GM20431 (cell line): ENCODE measurements around the gene DLGAP1.
"Not testable (repeated sequence)": the region's sequence is repeated elsewhere in the genome, so short reads cannot be mapped to it uniquely, and the experiment has no call there.

ENCODE experiments used
- in situ Hi-C: fragments of 300-500 bp; cut with MseI, MboI; formaldehyde crosslinking; loops from one replicate; pipeline ENCODE4 v1.15.0; 2020; ENCODE audit warnings: low sequenced_read_pairs; ENCODE audit not compliant: unreplicated experiment

DLGAP1 gene

DNA sequence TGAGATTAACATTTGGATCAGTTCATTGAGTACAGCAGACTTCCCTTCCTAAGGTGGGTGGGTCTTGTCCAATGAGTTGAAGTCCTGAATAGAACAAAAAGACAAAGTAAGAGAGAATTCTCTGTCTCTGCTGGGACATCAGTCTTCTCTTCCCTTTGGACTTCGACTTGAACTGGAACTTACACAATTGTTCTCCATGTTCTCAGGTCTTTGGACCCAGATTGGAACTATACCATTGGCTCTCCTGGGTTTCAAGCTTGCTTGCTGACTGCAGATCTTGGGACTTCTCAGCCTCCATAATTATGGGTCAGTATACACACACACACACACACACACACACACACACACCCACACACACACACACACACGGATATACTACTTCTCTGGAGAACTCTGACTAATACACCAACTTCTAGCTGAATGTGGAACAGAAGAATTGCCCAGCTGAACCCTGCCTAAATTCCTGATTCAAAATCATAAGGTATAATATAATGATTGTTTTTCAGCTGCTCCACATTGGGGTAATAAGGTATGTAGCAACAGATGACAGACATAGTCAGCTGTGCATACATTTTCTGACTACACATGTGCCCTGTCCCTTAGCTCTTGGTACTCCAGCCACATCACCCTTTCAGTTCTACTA, 791.1 kb downstream of the DLGAP1 start:
- in situ Hi-C loops, result no loop called here

GRCh38 chr18:3661989-3662388, 793.1 kb downstream of the DLGAP1 start:
- in situ Hi-C loops, result no loop called here

DNA sequence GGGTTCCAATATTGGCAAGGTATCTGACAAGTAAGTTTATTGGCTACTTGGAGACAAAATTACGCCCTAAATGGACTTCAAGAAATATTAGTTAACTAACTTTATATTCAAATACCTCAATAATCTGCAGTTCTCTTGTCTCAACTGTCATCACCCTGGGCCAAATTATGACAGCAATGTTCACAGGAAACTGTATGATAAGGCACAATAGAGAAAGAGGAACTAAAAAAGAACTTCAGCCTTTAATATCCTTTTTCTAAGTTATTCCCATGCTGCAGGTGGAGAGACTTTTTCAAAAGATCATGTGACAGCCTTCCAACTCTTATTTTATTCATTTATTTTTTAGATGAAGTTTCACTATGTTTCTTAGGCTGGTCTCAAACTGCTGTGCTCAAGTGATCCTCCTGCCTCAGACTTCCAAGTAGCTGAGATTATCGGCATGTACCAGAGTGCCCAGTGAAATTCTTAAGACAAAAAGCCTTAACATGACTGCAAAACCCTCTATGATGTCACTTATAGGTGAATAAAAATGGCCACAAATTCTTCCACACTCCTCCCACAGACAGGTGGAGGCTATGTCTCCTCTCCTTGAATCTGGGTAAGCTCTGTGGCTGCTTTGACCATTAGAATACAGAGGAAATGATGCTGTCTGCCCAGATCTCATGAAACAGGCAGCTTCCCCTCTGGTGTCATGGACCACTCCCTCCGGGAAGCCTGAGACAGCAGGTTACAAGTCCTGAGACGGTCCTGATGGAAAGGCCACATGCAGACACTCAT, 794.2 kb downstream of the DLGAP1 start:
- in situ Hi-C loops, result no loop called here

DNA sequence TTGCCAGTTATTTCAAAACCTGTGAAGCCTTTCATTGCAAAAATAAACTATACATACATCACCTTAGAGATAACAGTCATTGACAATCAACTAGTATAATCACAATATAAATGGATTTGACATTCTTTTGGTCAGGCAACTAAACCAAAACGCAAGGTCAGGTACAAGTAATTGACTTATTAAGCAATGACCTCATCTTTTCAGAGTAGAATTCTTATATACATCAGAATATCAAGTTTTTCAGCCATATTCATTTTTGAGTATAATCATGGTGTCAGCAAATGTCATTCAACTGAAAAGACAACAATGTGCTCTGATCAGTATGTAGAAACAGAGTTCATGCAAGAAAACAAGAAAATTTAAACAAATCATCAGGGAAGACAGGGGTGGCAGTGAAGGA, 796.6 kb downstream of the DLGAP1 start:
- in situ Hi-C loops, result no loop called here

GRCh38 chr18:3655254-3656050, 799.7 kb downstream of the DLGAP1 start:
- in situ Hi-C loops, result no loop called here

DNA sequence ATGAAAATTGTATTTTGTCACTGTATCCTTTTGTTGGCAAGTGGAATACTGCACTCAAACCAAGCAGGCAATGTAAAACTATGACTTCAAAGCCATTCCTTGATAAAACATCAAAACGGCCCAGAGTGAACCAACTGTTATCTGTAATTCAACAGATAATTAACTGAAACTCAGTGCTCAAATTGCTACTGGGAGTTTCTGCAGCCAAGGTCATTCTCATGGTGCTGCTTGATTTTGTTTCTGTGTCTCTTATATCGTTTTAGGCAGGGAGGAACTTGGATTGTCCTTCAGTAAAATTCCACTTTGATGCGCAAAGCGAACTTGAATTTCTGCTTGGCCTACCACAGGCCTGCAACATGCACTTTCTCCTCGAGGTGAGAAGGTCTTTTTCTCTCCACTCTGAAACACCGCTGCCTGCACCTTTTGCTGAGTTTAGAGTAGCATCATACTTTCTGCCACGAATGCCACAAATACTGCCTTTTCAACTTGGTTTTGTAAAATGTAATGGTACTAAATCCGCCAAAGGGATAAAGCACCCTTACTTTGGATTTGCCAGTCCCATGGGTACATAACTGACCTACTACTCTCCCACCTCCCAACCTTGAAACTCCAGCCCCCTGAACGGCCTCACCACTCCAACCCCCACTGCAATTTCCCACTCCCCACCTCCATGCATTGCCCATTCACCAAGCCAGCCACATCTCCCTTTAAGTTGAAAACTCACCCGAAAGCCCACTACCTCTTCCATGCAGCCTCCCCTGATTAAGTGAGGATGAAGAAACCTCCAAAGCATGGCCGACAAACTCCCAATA, 800.5 kb downstream of the DLGAP1 start:
- in situ Hi-C loops, result no loop called here

- in situ Hi-C loops, result no loop called here
Observed at GRCh38 chr18:3653851-3654441, 801.2 kb downstream of the DLGAP1 start.

- in situ Hi-C loops, result no loop called here
Observed at GRCh38 chr18:3653263-3653850, 801.8 kb downstream of the DLGAP1 start.

- in situ Hi-C loops, result no loop called here
Observed at GRCh38 chr18:3652380-3653262, 802.5 kb downstream of the DLGAP1 start.

- in situ Hi-C loops, result no loop called here
Observed at GRCh38 chr18:3651266-3651665, 803.8 kb downstream of the DLGAP1 start.

DNA sequence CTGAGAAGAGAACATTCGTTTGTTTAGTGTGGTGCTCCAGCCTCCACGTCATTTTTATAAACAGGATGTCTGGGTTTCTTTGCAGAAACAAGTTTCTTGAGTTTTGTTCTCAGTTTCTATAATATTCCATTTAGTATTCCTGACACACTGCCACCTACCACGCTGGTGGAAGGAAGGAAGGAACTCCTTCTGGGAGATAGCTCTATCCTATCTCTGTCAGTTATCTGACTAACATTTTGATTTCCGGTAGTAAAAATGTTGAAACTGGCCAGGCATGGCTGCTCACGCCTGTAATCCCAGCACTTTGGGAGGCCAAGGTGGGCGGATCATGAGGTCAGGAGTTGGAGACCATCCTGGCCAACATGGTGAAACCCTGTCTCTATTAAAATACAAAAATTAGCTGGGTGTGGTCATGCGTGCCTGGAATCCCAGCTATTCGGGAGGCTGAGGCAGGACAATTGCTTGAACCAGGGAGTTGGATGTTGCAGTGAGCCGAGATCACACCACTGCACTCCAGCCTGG, 804.5 kb downstream of the DLGAP1 start:
- in situ Hi-C loops, result not testable (repeated sequence)

DNA sequence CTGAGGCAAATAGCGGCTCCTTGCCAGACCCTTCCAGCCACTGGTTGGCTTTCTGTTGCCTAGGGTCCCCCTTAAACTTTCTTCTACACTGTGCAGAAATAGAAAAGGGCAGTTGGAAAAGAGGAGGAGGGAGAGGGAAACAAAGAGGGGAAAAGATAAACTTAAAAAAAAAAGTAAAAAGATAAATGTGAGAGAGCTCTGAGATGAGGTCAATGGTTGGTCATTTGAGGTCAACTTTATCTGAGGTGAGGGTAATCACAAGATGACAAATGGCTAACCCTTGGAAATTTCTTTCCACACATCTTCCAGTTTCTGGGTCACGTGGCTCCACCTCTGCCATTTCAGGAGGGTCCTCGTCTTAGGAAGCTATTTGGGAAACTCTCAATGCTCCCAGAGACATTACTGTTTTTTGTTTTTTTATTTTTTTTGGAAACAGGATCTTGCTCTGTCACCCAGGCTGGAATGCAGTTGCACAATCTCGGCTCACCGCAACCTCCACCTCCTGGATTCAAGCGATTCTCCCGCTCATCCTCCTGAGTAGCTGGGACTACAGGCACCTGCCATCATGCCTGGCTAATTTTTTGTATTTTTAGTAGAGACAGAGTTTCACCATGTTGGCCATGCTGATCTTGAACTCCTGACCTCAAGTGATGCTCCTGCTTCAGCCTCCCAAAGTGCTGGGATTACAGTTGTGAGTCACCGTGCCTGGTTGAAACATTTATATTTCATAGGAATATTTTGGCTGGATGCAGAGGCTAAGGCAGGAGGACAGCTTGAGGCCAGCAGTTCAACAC, 805.3 kb downstream of the DLGAP1 start:
- in situ Hi-C loops, result no loop called here

- in situ Hi-C loops, result no loop called here
Observed at GRCh38 chr18:3649135-3649632, 805.9 kb downstream of the DLGAP1 start.

- in situ Hi-C loops, result no loop called here
Observed at GRCh38 chr18:3648641-3649040, 806.5 kb downstream of the DLGAP1 start.

GRCh38 chr18:3648200-3648599, 806.9 kb downstream of the DLGAP1 start:
- in situ Hi-C loops, result no loop called here

- in situ Hi-C loops, result no loop called here
Observed at GRCh38 chr18:3647636-3648035, 807.5 kb downstream of the DLGAP1 start.

DNA sequence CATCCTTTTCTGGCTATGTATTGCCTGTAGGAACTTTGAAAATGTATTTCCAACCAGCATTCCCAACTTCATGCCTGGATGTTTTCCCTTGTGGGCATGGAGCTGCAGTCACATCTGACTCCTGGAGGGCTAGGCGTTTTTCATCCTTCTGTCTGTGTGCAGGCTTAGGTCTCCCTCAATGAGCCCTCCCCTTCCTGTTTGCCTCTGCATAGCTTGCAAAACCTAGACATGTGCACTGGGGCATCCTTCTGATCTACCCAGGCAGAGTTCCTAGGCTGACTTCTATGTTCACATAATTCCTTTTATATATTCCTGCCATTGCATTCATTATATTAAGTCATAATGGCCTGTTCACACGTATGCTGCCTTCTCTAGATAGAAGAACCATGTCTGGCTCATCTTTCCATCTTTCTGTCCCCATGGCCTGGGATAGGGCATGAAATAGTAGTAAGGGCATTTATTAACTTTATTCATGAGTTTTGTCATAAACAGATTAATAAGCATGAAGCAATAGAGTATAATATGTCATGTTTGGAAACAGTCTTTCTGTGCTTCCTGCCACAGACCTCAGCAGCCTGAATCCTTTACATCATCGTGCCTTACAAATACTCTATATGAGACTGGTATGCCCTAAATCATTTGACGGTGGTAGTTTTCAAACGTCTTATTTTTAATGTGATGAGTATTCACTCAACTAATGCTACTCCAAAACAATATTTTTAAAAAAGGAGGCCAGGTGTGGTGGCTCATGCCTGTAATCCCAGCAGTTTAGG, 809.5 kb downstream of the DLGAP1 start:
- in situ Hi-C loops, result no loop called here
